GM12874 (cell line): ENCODE data around the gene C1orf174.

Experiments
- CTCF ChIP-seq: IDR thresholded peaks from 2 replicates; pipeline ENCODE4 v1.5.1; 2011; ENCODE audit warnings: low read depth, mild to moderate bottlenecking, control low read depth, low read length, moderate library complexity; ENCODE audit not compliant: insufficient read depth

The C1orf174 gene

DNA sequence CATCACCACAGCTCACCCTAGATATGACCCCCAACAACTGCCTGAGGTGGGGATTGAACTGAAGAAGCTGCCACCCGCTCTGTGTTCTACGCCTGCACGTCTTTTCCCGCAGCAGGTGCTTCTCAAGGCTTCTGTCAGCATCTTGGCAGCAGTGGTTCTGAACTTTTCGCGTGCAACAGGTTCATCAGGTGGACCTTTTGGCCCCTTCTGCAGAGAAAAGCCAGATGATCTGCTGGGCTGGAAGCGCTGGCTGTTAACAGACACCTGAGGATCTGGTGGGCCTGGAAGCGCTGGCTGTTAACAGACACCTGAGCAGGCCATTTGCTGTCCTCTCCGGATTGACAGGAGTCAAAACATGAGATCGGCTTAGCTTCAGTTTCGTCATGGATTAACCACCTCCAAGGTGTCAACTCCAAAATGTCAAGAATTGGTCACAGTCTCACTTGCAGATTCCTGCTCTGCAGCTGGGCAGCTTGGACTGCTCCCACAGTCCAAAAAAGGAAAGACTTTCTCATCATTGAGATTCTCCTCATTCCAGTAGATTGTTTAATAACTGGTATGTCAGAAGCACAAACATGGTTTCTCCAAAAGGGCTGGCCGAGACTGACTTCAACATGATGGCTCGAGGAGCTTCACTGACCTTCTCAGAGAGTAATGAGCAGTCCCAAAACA, 4.7 kb downstream of the C1orf174 start:
- no peak for TF ChIP-seq CTCF

- TF ChIP-seq CTCF, result no peak
Observed at GRCh38 chr1:3894626-3895278, 5.3 kb downstream of the C1orf174 start.

- TF ChIP-seq CTCF, result no peak
Observed at GRCh38 chr1:3893190-3893589, 6.9 kb downstream of the C1orf174 start.

DNA sequence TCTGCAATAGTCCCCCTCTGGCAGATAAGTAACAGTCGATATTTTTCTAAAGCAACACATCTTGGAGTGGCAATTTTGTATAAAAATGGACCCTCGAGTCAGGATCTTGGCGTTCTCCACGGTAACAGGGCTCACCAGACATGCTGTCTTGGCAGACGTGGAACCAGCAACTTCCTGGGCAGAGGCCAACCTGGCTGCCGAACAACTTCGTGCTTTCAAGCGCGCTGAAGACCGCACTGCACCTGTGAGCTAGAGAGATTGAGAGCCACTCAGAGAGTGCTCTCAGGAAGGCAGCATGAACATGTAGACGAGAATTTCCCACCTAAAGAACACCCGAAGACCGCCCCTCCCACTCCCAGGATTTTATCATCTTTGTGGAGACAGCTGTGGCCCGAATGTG, 7.3 kb downstream of the C1orf174 start:
- TF ChIP-seq CTCF, result no peak

DNA sequence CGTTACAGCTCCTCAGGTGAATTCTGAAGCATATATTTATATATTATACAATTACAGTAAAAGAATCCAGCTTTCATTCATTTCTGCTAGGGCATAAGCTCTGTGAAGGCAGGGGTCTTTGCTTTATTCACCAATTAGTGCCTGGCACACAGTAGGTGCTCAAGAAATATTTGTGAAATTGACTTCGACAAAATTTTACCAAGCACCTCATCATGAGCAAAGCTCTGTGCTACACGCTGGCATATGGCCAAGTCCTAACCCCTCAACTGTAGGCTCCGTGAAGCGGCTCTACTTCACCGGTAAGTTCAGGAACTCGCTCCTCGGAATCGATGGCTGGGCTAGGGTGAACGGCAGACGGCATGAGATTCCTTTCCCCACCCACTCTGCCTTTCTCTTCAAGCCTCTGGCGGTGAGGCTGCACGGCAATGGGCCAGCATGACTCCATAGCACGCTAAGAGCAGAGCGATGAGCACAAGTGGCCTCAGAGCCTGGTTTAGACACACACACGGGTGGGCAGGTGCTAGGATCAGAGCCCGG, 8.7 kb downstream of the C1orf174 start:
- TF ChIP-seq CTCF, result no peak

DNA sequence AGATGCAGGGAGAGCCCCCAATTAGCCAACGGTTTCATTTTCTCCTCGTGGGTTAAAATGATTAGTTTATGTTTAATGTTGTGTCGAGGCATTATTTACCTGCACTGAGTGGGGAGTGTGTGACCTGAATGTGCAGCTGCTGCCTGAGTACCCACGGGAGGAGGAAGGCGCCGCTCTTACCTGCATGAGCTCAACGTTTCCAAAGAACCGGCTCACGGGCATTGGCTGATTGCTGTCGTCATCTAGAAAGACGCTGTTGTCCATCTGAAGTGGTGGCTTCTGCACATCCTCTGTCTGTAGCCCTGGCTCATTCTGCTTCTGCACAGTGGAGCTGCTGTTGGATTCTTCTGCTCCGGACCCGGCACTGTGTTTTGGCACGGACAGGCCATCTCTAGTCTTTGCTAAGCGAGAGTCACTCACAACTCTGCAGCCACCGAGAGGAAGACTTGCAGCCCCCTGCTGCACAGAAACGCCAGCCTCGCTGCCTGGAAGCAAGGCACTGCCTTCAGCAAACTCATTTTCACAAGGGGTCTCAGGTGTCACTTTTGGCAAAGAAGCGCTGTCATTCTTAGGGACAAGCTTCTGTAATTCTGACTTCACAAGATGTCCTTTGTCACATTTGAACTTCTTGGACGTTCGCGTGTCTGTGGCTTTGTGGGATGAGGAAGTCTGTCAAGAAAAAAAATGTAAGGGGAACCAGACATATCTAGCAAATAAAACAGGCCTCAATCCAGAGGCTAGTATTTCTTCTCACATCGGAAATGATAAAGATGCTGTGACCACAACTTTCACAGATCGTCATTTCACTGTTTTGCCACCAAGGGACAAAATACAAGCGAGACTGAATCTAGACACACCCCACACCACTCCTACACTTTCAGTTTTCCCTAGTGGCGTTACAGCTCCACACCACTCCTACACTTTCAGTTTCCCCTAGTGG, 9.4 kb downstream of the C1orf174 start:
- TF ChIP-seq CTCF, result no peak

DNA sequence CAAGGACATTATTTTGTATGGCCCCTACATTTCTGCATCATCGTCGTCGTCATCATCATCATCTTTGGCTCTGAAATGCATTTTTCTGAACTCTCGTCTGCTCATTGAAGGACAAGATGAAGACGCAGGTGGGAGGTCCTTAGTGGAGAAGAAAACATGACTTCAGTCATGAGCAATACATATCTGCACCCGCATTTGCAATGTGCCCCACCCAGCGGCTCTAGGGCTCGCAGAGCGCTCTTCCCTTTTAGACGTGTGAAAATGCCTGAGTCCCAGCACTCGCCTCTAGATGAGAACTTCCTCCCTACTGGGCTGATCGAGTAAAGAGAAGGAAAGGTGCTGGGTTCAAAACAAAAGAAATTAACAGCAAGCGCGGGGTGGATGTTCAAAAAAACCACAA, 10.1 kb downstream of the C1orf174 start:
- TF ChIP-seq CTCF, result no peak
